Rectal smooth muscle tissue (tissue), 1 donor: ENCODE measurements around the gene KIAA1671.

ENCODE experiments used
- H3K27ac ChIP-seq: one replicate; pipeline ENCODE4 v1.7.0; 2013; ENCODE audit warnings: low read depth, low read length, inconsistent platforms
- H3K27me3 ChIP-seq: one replicate; pipeline ENCODE4 v1.7.0; 2013; ENCODE audit warnings: low read length; ENCODE audit not compliant: control insufficient read depth, insufficient read depth
- H3K36me3 ChIP-seq: one replicate; pipeline ENCODE4 v1.7.0; 2013; ENCODE audit warnings: low read length; ENCODE audit not compliant: control insufficient read depth, insufficient read depth
- H3K4me1 ChIP-seq: one replicate; pipeline ENCODE4 v1.7.0; 2013; ENCODE audit warnings: low read length; ENCODE audit not compliant: control insufficient read depth, insufficient read depth
- H3K4me3 ChIP-seq: one replicate; pipeline ENCODE4 v1.7.0; 2013; ENCODE audit warnings: low read length
- H3K9ac ChIP-seq: one replicate; pipeline ENCODE4 v1.7.0; 2013; ENCODE audit warnings: low read length

The KIAA1671 gene

GRCh38 chr22:25027043-25027906 is 74.8 kb downstream of the KIAA1671 start:
- Histone ChIP-seq H3K4me1 (no peaks in the 10 kb centered on the region), H3K27me3 (no peaks in the 10 kb centered on the region), H3K9ac (no peak overlapping the region), H3K36me3 (peaks cover 5% of the 10 kb centered on the region), H3K27ac (no peak overlapping the region), H3K4me3 (no peak overlapping the region)

DNA sequence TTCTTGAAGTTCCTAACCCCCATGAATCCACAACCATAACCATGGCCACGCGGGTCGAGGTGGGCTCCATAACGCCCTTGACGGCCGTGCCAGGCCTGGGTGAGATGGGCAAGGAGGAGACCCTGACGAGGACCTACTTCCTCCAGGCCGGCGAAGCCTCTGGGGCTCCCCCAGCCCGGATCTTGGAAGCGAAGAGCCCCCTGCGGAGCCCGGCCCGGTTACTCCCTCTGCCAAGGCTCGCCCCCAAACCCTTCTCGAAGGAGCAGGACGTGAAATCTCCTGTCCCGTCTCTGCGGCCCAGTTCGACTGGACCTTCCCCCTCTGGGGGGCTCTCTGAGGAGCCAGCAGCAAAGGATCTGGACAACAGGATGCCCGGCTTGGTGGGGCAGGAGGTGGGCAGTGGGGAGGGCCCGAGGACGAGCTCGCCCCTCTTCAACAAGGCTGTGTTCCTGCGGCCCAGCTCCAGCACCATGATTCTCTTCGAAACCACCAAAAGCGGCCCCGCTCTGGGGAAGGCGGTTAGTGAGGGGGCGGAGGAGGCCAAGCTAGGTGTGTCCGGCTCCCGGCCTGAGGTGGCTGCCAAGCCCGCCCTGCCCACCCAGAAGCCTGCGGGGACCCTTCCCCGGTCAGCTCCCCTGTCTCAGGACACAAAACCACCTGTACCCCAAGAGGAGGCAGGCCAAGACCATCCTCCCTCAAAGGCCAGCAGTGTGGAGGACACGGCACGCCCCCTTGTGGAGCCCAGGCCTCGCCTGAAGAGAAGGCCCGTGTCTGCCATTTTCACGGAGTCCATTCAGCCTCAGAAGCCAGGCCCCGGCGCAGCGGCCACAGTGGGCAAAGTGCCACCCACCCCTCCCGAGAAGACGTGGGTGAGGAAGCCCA is 75.7 kb downstream of the KIAA1671 start:
- H3K4me1 ChIP-seq = no peaks in the 10 kb centered on the region
- no peak overlapping the region for H3K4me3 ChIP-seq
- H3K27ac ChIP-seq = no peak overlapping the region
- peaks cover 5% of the 10 kb centered on the region for H3K36me3 ChIP-seq
- no peaks in the 10 kb centered on the region for H3K27me3 ChIP-seq
- H3K9ac ChIP-seq = no peak overlapping the region

GRCh38 chr22:25028841-25029141 is 76.3 kb downstream of the KIAA1671 start:
- Histone ChIP-seq H3K27me3 (no peaks in the 10 kb centered on the region), H3K4me1 (no peaks in the 10 kb centered on the region), H3K9ac (no peak overlapping the region), H3K4me3 (no peak overlapping the region), H3K36me3 (peaks cover 5% of the 10 kb centered on the region), H3K27ac (no peak overlapping the region)

- Histone ChIP-seq H3K9ac (no peak overlapping the region), H3K36me3 (peaks cover 5% of the 10 kb centered on the region), H3K27ac (no peak overlapping the region), H3K4me3 (no peak overlapping the region), H3K27me3 (no peaks in the 10 kb centered on the region), H3K4me1 (no peaks in the 10 kb centered on the region)
These were observed 76.7 kb downstream of the KIAA1671 start for GRCh38 chr22:25029181-25029580.

DNA sequence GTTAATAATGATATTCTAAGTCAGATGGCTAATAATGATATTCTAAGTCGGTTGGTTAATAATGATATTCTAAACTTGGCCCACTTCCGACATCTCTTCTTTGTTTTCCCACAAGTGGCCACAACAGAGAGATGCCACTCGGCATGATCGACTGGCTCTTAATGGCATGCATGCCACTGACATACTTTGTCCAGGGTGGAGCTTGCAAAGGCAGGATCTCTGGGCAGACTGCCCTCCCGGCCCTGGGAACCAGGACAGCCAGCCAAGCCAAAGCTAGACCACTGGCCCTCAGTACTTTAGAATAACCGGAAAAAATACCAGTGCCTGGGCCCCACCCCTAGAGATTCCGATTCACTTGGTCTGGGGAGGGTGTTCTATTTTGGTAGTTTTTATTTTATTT is 78.1 kb downstream of the KIAA1671 start:
- H3K27me3 ChIP-seq = no peaks in the 10 kb centered on the region
- H3K27ac ChIP-seq = no peak overlapping the region
- H3K4me3 ChIP-seq = no peak overlapping the region
- H3K9ac ChIP-seq = no peak overlapping the region
- peaks cover 5% of the 10 kb centered on the region for H3K36me3 ChIP-seq
- H3K4me1 ChIP-seq = no peaks in the 10 kb centered on the region

GRCh38 chr22:25032066-25032465 is 79.5 kb downstream of the KIAA1671 start:
- Histone ChIP-seq H3K36me3 (peaks cover 5% of the 10 kb centered on the region), H3K4me1 (no peaks in the 10 kb centered on the region), H3K27ac (no peak overlapping the region), H3K4me3 (no peak overlapping the region), H3K9ac (no peak overlapping the region), H3K27me3 (no peaks in the 10 kb centered on the region)

DNA sequence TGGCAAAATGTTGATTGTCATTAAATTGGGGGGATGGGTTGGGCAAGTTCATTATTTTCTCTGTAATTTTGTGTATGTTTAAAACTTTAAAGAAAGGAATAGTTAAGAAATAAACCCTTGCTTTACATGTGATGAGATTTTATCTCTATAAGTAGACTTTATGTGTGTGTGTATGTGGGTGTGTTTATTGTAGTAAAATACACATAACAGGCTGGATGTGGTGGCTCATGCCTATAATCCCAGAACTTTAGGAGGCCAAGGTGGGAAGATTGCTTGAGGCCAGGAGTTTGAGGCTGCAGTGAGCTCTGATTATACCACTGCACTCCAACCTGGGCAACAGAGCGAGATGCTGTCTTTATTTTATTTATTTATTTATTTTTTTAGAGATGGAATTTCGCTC is 83.2 kb downstream of the KIAA1671 start:
- Histone ChIP-seq H3K27ac (no peak overlapping the region), H3K36me3 (no peaks in the 10 kb centered on the region), H3K4me3 (no peak overlapping the region), H3K27me3 (no peaks in the 10 kb centered on the region), H3K9ac (no peak overlapping the region), H3K4me1 (no peaks in the 10 kb centered on the region)

GRCh38 chr22:25038239-25038638 is 85.7 kb downstream of the KIAA1671 start:
- H3K27me3 ChIP-seq = no peaks in the 10 kb centered on the region
- no peaks in the 10 kb centered on the region for H3K4me1 ChIP-seq
- no peak overlapping the region for H3K27ac ChIP-seq
- H3K4me3 ChIP-seq = no peak overlapping the region
- H3K9ac ChIP-seq = no peak overlapping the region
- H3K36me3 ChIP-seq = no peaks in the 10 kb centered on the region

DNA sequence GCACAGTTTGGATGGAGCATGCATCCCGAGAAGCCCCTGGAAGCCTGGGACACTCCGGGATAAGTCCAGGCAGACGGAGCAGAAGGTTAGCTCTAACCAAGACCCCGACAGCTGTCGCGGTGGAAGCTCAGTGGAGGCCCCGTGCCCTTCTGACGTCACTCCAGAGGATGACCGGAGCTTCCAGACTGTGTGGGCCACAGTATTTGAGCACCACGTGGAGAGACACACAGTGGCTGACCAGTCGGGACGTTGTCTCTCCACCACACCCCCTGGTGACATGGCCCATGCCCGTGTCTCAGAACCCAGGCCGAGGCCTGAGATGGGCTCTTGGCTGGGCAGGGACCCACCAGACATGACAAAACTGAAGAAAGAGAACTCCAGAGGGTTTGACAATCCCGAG is 86.3 kb downstream of the KIAA1671 start:
- Histone ChIP-seq H3K27ac (no peak overlapping the region), H3K27me3 (no peaks in the 10 kb centered on the region), H3K4me1 (no peaks in the 10 kb centered on the region), H3K9ac (no peak overlapping the region), H3K36me3 (no peaks in the 10 kb centered on the region), H3K4me3 (no peak overlapping the region)

- H3K4me3 ChIP-seq = no peak overlapping the region
- H3K36me3 ChIP-seq = no peaks in the 10 kb centered on the region
- H3K4me1 ChIP-seq = no peaks in the 10 kb centered on the region
- no peaks in the 10 kb centered on the region for H3K27me3 ChIP-seq
- no peak overlapping the region for H3K27ac ChIP-seq
- no peak overlapping the region for H3K9ac ChIP-seq
These were observed 86.7 kb downstream of the KIAA1671 start for GRCh38 chr22:25039255-25039654.

DNA sequence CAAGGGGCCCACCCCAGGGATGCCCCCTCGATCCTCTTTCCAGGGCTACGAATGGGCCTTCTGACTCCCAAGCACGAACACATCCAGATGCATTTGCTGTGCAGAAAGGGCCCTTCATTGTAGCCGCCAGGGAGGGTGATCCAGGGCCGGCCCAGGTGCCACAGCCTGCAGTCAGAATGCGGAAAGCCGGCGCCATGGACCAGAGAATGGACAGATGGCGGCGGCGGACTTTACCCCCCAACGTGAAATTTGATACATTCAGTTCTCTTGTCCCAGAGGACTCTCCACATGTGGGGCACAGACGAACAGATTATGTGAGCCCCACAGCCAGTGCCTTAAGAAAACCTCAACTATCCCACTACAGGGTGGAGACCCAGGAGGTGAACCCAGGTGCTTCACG is 87.2 kb downstream of the KIAA1671 start:
- Histone ChIP-seq H3K27me3 (no peaks in the 10 kb centered on the region), H3K9ac (no peak overlapping the region), H3K36me3 (no peaks in the 10 kb centered on the region), H3K4me3 (no peak overlapping the region), H3K4me1 (no peaks in the 10 kb centered on the region), H3K27ac (no peak overlapping the region)

DNA sequence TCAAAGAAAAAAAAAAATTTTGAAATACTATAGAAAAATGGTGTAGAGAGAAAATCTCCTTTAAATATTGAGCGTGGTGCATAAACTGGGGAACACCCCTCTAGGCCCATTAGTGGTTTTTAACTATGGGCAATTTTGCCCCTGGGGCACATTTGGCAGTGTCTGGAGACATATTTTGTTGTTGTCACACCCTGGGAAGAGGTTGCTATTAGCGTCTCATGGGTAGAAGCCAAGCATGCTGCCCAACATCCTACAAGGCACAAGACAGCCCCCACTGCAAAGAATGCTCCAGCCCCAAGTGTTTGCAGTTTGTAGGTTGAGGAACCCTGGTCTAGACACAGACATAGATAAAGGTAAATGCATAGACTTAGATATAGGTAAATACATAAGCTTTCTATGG is 92.6 kb downstream of the KIAA1671 start:
- Histone ChIP-seq H3K27ac (no peak overlapping the region), H3K27me3 (no peaks in the 10 kb centered on the region), H3K36me3 (no peaks in the 10 kb centered on the region), H3K4me3 (no peak overlapping the region), H3K4me1 (no peaks in the 10 kb centered on the region), H3K9ac (no peak overlapping the region)
